HG03159 (cell line): Measurements from ENCODE around the gene PTH2R.
"Not testable (repeated sequence)": the region's sequence is repeated elsewhere in the genome, so short reads cannot be mapped to it uniquely, and the experiment has no call there.

ENCODE experiments used
- ATAC-seq: cut with Tn5 transposase; IDR thresholded peaks from one replicate; pipeline ENCODE4 v1.9.1; 2021; ENCODE audit warnings: mild to moderate bottlenecking, moderate library complexity; ENCODE audit not compliant: unreplicated experiment

PTH2R gene

GRCh38 chr2:208406474-208407451, at the start of gene PTH2R:
TSS of gene PTH2R (plus strand) at chr2:208406792. CDS start at chr2:208407044, 252 bp downstream.
- ATAC-seq = no peak

- no peak for ATAC-seq
Measured at GRCh38 chr2:208356846-208357574, 49.6 kb upstream of the PTH2R start.

- ATAC-seq = no peak
Measured at GRCh38 chr2:208358758-208359631, 47.6 kb upstream of the PTH2R start.

- ATAC-seq = no peak
Measured at GRCh38 chr2:208359632-208359986, 47.0 kb upstream of the PTH2R start.

GRCh38 chr2:208360259-208361076, 46.1 kb upstream of the PTH2R start:
- ATAC-seq = no peak

- no peak for ATAC-seq
Measured at GRCh38 chr2:208361077-208361441, 45.5 kb upstream of the PTH2R start.

- ATAC-seq = peak; percentile 55
Measured at GRCh38 chr2:208363485-208363884, 43.1 kb upstream of the PTH2R start.

- ATAC-seq = peak; percentile 65
Measured at GRCh38 chr2:208366215-208367127, 40.1 kb upstream of the PTH2R start.

- ATAC-seq = no peak
Measured at GRCh38 chr2:208369091-208369490, 37.5 kb upstream of the PTH2R start.

GRCh38 chr2:208370881-208371633, 35.5 kb upstream of the PTH2R start:
- ATAC-seq = no peak

GRCh38 chr2:208371634-208371935, 35.0 kb upstream of the PTH2R start:
- no peak for ATAC-seq

GRCh38 chr2:208373460-208374089, 33.0 kb upstream of the PTH2R start:
- ATAC-seq = no peak

- ATAC-seq = no peak
Measured at GRCh38 chr2:208375491-208376068, 31.0 kb upstream of the PTH2R start.

- ATAC-seq = not testable (repeated sequence)
Measured at GRCh38 chr2:208377344-208377860, 29.2 kb upstream of the PTH2R start.

- ATAC-seq = no peak
Measured at GRCh38 chr2:208379192-208379591, 27.4 kb upstream of the PTH2R start.

- no peak for ATAC-seq
Measured at GRCh38 chr2:208384637-208385036, 22.0 kb upstream of the PTH2R start.

- no peak for ATAC-seq
Measured at GRCh38 chr2:208386541-208386940, 20.1 kb upstream of the PTH2R start.

- no peak for ATAC-seq
Measured at GRCh38 chr2:208389940-208390339, 16.7 kb upstream of the PTH2R start.
